Mucosa of stomach (tissue), 1 donor: ENCODE results near the gene SEC23A.

ENCODE experiments used
- H3K27me3 ChIP-seq: one replicate; pipeline ENCODE4 v1.7.0; 2013; ENCODE audit warnings: mild to moderate bottlenecking, low read length; ENCODE audit not compliant: control insufficient read depth, insufficient read depth
- H3K36me3 ChIP-seq: one replicate; pipeline ENCODE4 v1.7.0; 2013; ENCODE audit warnings: low read length; ENCODE audit not compliant: control insufficient read depth, insufficient read depth
- H3K4me1 ChIP-seq: one replicate; pipeline ENCODE4 v1.7.0; 2013; ENCODE audit warnings: mild to moderate bottlenecking, low read length; ENCODE audit not compliant: control insufficient read depth, insufficient read depth
- H3K4me3 ChIP-seq: one replicate; pipeline ENCODE4 v1.7.0; 2013; ENCODE audit warnings: low read length
- H3K9ac ChIP-seq: one replicate; pipeline ENCODE4 v1.7.0; 2013; ENCODE audit warnings: mild to moderate bottlenecking, low read length, moderate library complexity
- H3K9me3 ChIP-seq: one replicate; pipeline ENCODE4 v1.7.0; 2013; ENCODE audit warnings: mild to moderate bottlenecking, low read length, moderate library complexity; ENCODE audit not compliant: control insufficient read depth
- donor health status: Pancreatic carcinoma.

SEC23A gene

DNA sequence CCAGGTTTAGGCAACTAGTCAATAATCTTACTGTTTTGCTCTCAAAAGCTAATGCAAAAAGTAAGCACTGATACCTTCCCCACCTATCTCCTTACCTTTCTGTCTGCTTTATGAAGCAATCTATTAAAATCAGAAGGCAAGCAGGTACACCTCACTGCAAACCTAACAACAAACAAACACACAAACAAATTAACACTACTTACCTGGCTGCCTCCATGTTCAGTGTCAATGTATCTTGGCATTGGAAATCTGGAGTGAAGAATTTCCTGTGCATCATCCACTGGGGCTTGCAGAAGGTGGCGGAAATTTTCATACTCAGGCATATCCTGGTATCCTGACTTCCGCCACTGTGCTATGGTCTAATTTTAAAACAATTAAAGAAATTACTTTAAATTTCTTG, 62.5 kb downstream of the SEC23A start:
- Histone ChIP-seq H3K36me3 (no peaks in the 10 kb centered on the region), H3K9me3 (no peaks in the 10 kb centered on the region), H3K9ac (no peak overlapping the region), H3K27me3 (no peaks in the 10 kb centered on the region), H3K4me3 (no peak overlapping the region), H3K4me1 (no peaks in the 10 kb centered on the region)

DNA sequence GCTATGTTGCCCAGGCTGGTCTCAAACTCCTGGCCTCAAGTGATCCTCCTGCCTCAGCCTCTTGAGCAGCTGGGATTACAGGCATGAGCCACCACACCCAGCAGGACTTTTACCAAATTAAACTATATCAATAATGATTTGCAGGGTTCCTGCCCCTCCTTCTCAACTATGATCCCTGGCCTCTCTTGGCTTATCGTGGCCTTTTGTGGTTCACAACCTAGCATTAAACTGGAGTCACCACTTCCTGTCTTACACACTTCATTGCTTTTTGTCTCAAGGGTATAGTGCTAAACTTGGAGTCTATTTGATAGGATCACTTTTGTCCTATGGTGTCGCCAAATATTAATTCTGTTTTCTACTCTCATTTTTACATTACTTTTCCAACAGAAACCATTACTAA, 64.5 kb downstream of the SEC23A start:
- peaks cover 8% of the 10 kb centered on the region for H3K4me1 ChIP-seq
- H3K36me3 ChIP-seq: no peaks in the 10 kb centered on the region
- no peak overlapping the region for H3K9ac ChIP-seq
- no peaks in the 10 kb centered on the region for H3K9me3 ChIP-seq
- H3K4me3 ChIP-seq: no peak overlapping the region
- no peaks in the 10 kb centered on the region for H3K27me3 ChIP-seq

DNA sequence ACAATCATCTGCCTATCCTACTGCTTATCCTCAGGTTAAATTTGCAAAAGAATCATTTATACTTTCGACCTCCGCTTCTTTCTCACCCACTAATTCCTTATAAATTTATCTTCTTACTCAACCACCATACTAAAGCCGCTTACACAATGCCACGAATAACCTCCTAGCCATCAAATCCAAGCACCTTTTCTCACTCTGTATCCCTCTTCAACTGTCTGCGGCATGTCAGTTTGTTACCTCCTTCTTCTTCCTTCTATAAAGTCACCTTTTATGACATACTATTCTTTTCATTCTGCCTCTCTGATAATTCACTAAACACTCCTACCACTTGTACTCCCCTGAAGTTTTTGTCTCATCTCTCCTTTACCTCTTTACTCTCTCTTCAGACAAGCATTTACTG, 66.3 kb downstream of the SEC23A start:
- Histone ChIP-seq H3K9ac (no peak overlapping the region), H3K4me3 (no peak overlapping the region), H3K27me3 (no peaks in the 10 kb centered on the region), H3K4me1 (peaks cover 8% of the 10 kb centered on the region), H3K36me3 (no peaks in the 10 kb centered on the region), H3K9me3 (no peaks in the 10 kb centered on the region)

GRCh38 chr14:39035336-39035735, 67.7 kb downstream of the SEC23A start:
- no peaks in the 10 kb centered on the region for H3K27me3 ChIP-seq
- H3K36me3 ChIP-seq: no peaks in the 10 kb centered on the region
- H3K4me3 ChIP-seq: no peak overlapping the region
- no peak overlapping the region for H3K9ac ChIP-seq
- no peaks in the 10 kb centered on the region for H3K9me3 ChIP-seq
- peaks cover 8% of the 10 kb centered on the region for H3K4me1 ChIP-seq

DNA sequence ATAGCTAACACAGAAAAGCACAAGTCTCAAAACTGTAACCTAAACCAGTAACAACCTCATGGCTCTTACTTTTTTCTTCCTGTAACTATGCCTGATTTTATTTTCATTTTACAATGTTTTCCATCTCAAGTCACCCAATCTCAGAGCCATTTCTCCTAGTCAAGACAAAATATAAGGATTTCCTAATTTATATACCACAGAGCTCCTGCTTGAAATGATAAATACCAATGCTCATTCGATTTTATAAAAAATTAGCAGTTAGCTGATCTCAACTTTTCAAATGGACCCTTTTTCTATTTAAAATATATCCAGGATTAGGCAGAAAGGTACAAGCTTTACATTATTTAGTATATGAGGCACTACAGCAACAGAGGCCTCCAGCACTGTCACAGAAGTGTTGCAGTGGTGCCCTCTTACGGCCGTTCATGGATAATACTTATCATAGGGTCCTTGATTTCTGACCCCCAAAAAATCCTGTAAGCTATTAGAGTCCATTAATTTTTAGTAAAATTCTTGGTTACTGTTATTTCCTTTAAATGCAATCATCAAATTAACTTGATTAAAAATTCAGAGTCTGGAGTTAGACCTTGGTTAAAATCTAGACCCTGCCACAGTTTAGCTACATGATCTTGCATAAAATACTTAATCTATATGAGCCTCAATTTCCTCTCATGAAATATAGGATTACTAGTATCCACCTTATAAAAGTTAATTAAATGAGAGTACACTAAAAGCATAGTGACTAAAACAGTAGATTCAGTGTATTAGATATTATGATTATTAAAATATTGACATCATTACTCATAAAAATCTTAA, 68.3 kb downstream of the SEC23A start:
- no peaks in the 10 kb centered on the region for H3K27me3 ChIP-seq
- H3K36me3 ChIP-seq: no peaks in the 10 kb centered on the region
- no peaks in the 10 kb centered on the region for H3K9me3 ChIP-seq
- no peak overlapping the region for H3K4me3 ChIP-seq
- peaks cover 8% of the 10 kb centered on the region for H3K4me1 ChIP-seq
- no peak overlapping the region for H3K9ac ChIP-seq

- H3K9ac ChIP-seq: no peak overlapping the region
- H3K4me3 ChIP-seq: no peak overlapping the region
- no peaks in the 10 kb centered on the region for H3K9me3 ChIP-seq
- no peaks in the 10 kb centered on the region for H3K36me3 ChIP-seq
- H3K4me1 ChIP-seq: peaks cover 8% of the 10 kb centered on the region
- no peaks in the 10 kb centered on the region for H3K27me3 ChIP-seq
These were observed 69.7 kb downstream of the SEC23A start for GRCh38 chr14:39033371-39033770.

GRCh38 chr14:39030209-39030608, 72.8 kb downstream of the SEC23A start:
- no peak overlapping the region for H3K4me3 ChIP-seq
- no peak overlapping the region for H3K9ac ChIP-seq
- H3K27me3 ChIP-seq: no peaks in the 10 kb centered on the region
- no peaks in the 10 kb centered on the region for H3K36me3 ChIP-seq
- peaks cover 19% of the 10 kb centered on the region for H3K4me1 ChIP-seq
- H3K9me3 ChIP-seq: no peaks in the 10 kb centered on the region

DNA sequence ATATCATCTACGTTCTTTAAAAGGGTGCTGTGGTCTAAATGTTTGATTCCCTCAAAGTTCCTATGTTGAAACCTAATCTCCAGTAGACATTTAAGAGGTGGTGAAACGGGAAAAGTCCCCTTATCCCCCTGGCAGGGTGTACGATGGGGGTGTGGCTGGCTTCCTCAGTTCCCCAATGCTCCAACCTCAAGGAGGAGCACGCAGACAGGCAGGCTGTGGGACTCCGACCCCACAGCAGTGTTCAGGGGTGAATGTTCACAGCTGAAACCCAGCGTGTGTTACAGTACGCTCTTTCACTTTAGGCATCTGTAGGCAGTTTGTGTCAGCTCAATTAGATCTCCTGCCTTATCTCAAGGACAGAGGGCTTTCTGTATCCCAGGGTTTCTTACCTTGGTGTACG, 73.2 kb downstream of the SEC23A start:
- no peaks in the 10 kb centered on the region for H3K27me3 ChIP-seq
- H3K4me1 ChIP-seq: peaks cover 23% of the 10 kb centered on the region
- no peak overlapping the region for H3K9ac ChIP-seq
- no peaks in the 10 kb centered on the region for H3K9me3 ChIP-seq
- no peaks in the 10 kb centered on the region for H3K36me3 ChIP-seq
- no peak overlapping the region for H3K4me3 ChIP-seq

DNA sequence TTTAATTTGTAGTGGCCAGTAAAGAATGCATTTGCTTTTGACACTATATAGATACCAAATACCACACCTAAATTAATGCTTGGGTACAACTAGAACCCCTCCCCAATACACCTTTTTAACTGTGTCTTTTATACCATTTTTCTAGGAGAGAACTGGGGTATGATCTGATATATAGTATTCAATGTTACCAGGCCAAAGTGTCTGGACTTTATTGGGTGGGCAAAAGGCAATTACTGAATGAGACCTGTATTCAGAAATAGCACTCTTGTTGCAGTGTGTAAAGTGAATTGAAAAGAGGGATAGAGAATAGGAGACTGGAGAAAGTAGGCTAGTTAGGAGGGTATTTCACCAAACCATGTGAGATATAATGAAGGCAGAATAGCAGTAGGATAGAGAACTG, 74.4 kb downstream of the SEC23A start:
- no peaks in the 10 kb centered on the region for H3K9me3 ChIP-seq
- no peaks in the 10 kb centered on the region for H3K27me3 ChIP-seq
- H3K4me3 ChIP-seq: no peak overlapping the region
- no peaks in the 10 kb centered on the region for H3K36me3 ChIP-seq
- no peak overlapping the region for H3K9ac ChIP-seq
- peaks cover 19% of the 10 kb centered on the region for H3K4me1 ChIP-seq

GRCh38 chr14:39025810-39026627, 77.0 kb downstream of the SEC23A start:
- Histone ChIP-seq H3K4me3 (no peak overlapping the region), H3K27me3 (no peaks in the 10 kb centered on the region), H3K4me1 (peaks cover 19% of the 10 kb centered on the region), H3K9me3 (no peaks in the 10 kb centered on the region), H3K9ac (no peak overlapping the region), H3K36me3 (no peaks in the 10 kb centered on the region)

DNA sequence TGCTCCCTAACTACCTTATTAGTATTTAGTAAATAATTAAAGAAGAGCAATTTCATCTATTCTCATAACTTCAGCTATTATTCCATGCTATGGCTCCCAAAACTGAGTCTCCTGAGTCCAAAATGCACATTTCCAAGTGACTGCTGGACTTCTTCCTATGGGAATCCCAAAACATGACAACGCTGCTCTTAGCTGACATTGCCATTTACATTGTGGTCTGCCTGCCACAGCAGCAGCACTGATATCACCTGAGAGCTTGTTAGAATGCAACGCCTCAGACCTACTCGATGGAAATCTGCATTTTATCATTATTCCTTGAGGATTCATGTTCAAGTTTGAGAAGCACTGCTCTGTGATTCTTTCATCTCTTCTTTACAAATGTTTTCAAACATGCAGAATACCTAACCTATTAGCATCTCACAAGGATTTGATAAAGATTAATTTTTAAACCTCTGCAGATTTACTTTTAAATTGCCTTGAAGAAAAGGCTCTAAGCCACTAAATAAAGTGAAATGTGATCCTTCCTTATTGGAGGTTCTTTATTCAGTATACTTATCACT, 77.7 kb downstream of the SEC23A start:
- no peak overlapping the region for H3K9ac ChIP-seq
- peaks cover 19% of the 10 kb centered on the region for H3K4me1 ChIP-seq
- no peak overlapping the region for H3K4me3 ChIP-seq
- no peaks in the 10 kb centered on the region for H3K36me3 ChIP-seq
- no peaks in the 10 kb centered on the region for H3K9me3 ChIP-seq
- H3K27me3 ChIP-seq: no peaks in the 10 kb centered on the region
